OCI-LY7 (cell line): ENCODE measurements around the gene WRAP73. TPM values are rescaled to one million over a fixed set of nuclear protein-coding genes. Genes with fewer than 3 reads are reported as not detected.

ENCODE experiments used
- BruUV-seq: library from RNA; stranded (reverse); fragments of 400-500 nt; replicated peaks from 2 replicates; lab custom pipeline; 2021; lab: Mats Ljungman, UMichigan
- CTCF ChIA-PET: fragments of 300-600 bp; sonication (Branson Sonifier 250); formaldehyde crosslinking; loops from one replicate; lab custom pipeline; 2022; ENCODE audit warnings: antibody characterized with exemption; ENCODE audit not compliant: unreplicated experiment; lab: Charles Lee
- POLR2A ChIA-PET: fragments of 300-600 bp; sonication (Branson Sonifier 250); formaldehyde crosslinking; loops from one replicate; lab custom pipeline; 2022; ENCODE audit warnings: antibody characterized with exemption; lab: Charles Lee
- DNase-seq: peaks from one replicate; pipeline ENCODE4 v3.0.0-alpha.2; 2015; ENCODE audit warnings: low spot score
- H2AFZ ChIP-seq: fragments of 200-600 bp; sonication (generic), shearing (Covaris generic); 2 replicates; pipeline ENCODE4 v1.6.1; 2014; ENCODE audit warnings: mild to moderate bottlenecking, antibody characterized with exemption, low read length, moderate library complexity
- H3K27ac ChIP-seq: fragments of 200-600 bp; sonication (generic); 2 replicates; pipeline ENCODE4 v1.5.1; 2014; ENCODE audit warnings: mixed run types, low read depth, mild to moderate bottlenecking, moderate library complexity, low read length, inconsistent platforms; ENCODE audit not compliant: poor library complexity, severe bottlenecking
- H3K36me3 ChIP-seq: fragments of 200-600 bp; sonication (generic); 2 replicates; pipeline ENCODE4 v1.6.1; 2014; ENCODE audit warnings: mild to moderate bottlenecking, antibody characterized with exemption, low read length, moderate library complexity, mixed read lengths; ENCODE audit not compliant: insufficient read depth
- H3K4me1 ChIP-seq: fragments of 200-600 bp; sonication (generic); 2 replicates; pipeline ENCODE4 v1.5.1; 2014; ENCODE audit warnings: mild to moderate bottlenecking, low read length; ENCODE audit not compliant: insufficient read depth, poor library complexity, severe bottlenecking
- H3K4me2 ChIP-seq: fragments of 200-600 bp; sonication (generic); 2 replicates; pipeline ENCODE4 v1.6.1; 2014; ENCODE audit warnings: mild to moderate bottlenecking, low read length
- H3K4me3 ChIP-seq: fragments of 200-600 bp; sonication (generic); 2 replicates; pipeline ENCODE4 v1.5.1; 2014; ENCODE audit warnings: mild to moderate bottlenecking, low read depth, low read length; ENCODE audit not compliant: poor library complexity, severe bottlenecking
- H3K79me2 ChIP-seq: fragments of 200-600 bp; sonication (generic); 2 replicates; pipeline ENCODE4 v1.6.1; 2016; ENCODE audit warnings: low read depth, mild to moderate bottlenecking, low read length, moderate library complexity, mixed read lengths; ENCODE audit not compliant: insufficient read depth
- H3K9me2 ChIP-seq: fragments of 200-600 bp; sonication (generic); 2 replicates; pipeline ENCODE4 v1.6.1; 2016; ENCODE audit warnings: mild to moderate bottlenecking, low read length, mixed read lengths; ENCODE audit not compliant: insufficient read depth
- H3K9me3 ChIP-seq: fragments of 200-600 bp; sonication (generic); 2 replicates; pipeline ENCODE4 v1.6.1; 2014; ENCODE audit warnings: mild to moderate bottlenecking, mixed run types, low read length, mixed read lengths
- H4K20me1 ChIP-seq: fragments of 200-600 bp; sonication (generic); 2 replicates; pipeline ENCODE4 v1.6.1; 2014; ENCODE audit warnings: mild to moderate bottlenecking, antibody characterized with exemption, low read length, moderate library complexity, mixed read lengths; ENCODE audit not compliant: insufficient read depth
- EZH2phosphoT487 ChIP-seq: fragments of 200-600 bp; sonication (generic); IDR thresholded peaks from 2 replicates; pipeline ENCODE4 v1.6.1; 2018; ENCODE audit warnings: low read depth, borderline replicate concordance, mild to moderate bottlenecking, mixed run types, antibody characterized with exemption, low read length, moderate library complexity, mixed read lengths
- intact Hi-C: fragments of 100-400 bp; cut with micrococcal nuclease; formaldehyde crosslinking; loops from one replicate; pipeline ENCODE4 v1.10.0; 2022; ENCODE audit not compliant: unreplicated experiment
- total RNA-seq, 2 experiments: library from RNA; depleted of rRNA in 1 of 2; stranded (reverse); fragments of >200 nt in 1 of 2; shearing (Covaris generic) in 1 of 2; gene quantifications; 2 replicates each; pipeline ENCODE4 v1.2.3, GENCODE V29; 2014 to 2022
- TF ChIP-seq, protein P1 (sequence below): fragments of 200-600 bp; sonication (generic); conservative IDR thresholded peaks from 2 replicates; pipeline ENCODE4 v1.5.1; 2014; ENCODE audit warnings: mild to moderate bottlenecking, antibody characterized with exemption, low read length, moderate library complexity, mixed read lengths

The WRAP73 gene
- total RNA-seq, 2 experiments from 2014 or later, result 34.7 to 40.0 TPM

DNA sequence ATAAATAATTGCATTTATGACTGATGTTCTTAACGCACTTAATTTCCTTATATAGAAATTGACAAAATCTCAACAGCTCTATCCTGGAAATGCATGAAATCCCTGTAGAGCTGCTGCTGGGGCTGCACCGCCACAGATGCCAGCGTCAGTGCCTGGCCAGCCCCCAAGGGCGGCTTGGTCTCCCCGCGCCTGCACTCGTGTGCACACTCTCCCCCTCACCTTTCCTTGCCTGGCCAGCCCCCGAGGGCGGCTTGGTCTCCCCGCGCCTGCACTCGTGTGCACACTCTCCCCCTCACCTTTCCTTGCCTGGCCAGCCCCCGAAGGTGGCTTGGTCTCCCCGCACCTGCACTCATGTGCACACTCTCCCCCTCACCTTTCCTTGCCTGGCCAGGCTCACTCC is 13.8 kb downstream of the WRAP73 start:
- peaks cover 46% of the 10 kb centered on the region for H3K36me3 ChIP-seq

DNA sequence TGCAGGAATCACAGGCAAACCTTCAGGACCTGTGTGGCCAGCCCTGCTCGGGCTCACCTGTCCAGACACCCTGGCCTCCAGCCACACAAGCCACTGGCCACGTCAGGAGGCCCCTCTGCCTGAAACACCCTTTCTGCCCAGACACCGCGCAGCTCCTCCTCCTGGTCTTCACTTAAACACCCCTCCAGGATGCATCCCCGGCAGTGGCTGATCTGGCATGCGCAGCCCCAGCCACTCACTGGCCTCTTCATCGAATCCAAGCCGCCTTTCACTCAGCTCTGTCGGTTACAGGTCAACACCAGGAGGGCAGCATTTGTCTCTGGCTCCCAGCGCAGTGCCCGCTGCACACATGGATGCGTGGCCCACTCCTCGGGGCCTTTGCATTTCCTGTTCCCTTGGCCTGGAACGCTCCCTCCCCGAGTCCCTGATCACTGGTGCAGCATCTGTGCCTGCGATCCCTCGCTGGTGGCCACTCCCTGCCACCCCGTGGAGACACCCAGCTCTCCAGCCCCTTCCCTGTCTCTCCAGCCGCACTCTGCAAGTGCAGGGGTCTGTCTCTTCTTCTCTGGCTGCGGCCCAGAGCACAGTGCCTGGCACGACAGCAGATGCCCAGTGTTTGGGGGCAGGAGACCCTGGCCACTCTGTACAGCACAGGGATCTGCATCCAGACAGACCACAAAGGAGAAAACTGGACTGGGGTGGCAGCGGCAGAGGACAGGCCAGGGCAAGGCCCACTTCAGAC is 15.7 kb downstream of the WRAP73 start:
- ChIA-PET CTCF (no interaction called here), POLR2A (no interaction called here)
- Histone ChIP-seq H3K9me2 (no peaks in the 10 kb centered on the region), H3K4me1 (no peaks in the 10 kb centered on the region), H4K20me1 (no peaks in the 10 kb centered on the region), H3K36me3 (peaks cover 49% of the 10 kb centered on the region), H2AFZ (no peak overlapping the region), H3K4me3 (no peak overlapping the region), H3K27ac (no peak overlapping the region), H3K9me3 (no peaks in the 10 kb centered on the region), H3K4me2 (no peak overlapping the region), H3K79me2 (no peaks in the 10 kb centered on the region)
- intact Hi-C loops, result no loop called here
- DNase-seq, result no peak
- no peak for TF ChIP-seq EZH2phosphoT487
- TF ChIP-seq, protein P1, sequence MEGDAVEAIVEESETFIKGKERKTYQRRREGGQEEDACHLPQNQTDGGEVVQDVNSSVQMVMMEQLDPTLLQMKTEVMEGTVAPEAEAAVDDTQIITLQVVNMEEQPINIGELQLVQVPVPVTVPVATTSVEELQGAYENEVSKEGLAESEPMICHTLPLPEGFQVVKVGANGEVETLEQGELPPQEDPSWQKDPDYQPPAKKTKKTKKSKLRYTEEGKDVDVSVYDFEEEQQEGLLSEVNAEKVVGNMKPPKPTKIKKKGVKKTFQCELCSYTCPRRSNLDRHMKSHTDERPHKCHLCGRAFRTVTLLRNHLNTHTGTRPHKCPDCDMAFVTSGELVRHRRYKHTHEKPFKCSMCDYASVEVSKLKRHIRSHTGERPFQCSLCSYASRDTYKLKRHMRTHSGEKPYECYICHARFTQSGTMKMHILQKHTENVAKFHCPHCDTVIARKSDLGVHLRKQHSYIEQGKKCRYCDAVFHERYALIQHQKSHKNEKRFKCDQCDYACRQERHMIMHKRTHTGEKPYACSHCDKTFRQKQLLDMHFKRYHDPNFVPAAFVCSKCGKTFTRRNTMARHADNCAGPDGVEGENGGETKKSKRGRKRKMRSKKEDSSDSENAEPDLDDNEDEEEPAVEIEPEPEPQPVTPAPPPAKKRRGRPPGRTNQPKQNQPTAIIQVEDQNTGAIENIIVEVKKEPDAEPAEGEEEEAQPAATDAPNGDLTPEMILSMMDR, result no peak
- no TSS peak for BruUV-seq

More for the DNA sequence above, 13.8 kb downstream of the WRAP73 start:
- intact Hi-C loops, result no loop called here
- no peaks in the 10 kb centered on the region for H3K9me3 ChIP-seq
- no peak for TF ChIP-seq EZH2phosphoT487
- TF ChIP-seq, protein P1, result no peak
- CTCF ChIA-PET, result no interaction called here
- BruUV-seq, result no TSS peak
- H3K27ac ChIP-seq, result no peak overlapping the region
- no peaks in the 10 kb centered on the region for H3K79me2 ChIP-seq
- no peak for DNase-seq
- no peaks in the 10 kb centered on the region for H3K9me2 ChIP-seq
- POLR2A ChIA-PET, result interaction anchor here (0.9 kb wide), 1 partner anchor 18 kb away, joined by 3 read pairs; no protein-coding TSS in a partner anchor
- no peak overlapping the region for H2AFZ ChIP-seq
- H3K4me2 ChIP-seq, result no peak overlapping the region
- H3K4me1 ChIP-seq, result no peaks in the 10 kb centered on the region
- H3K4me3 ChIP-seq, result no peak overlapping the region
- H4K20me1 ChIP-seq, result no peaks in the 10 kb centered on the region

DNA sequence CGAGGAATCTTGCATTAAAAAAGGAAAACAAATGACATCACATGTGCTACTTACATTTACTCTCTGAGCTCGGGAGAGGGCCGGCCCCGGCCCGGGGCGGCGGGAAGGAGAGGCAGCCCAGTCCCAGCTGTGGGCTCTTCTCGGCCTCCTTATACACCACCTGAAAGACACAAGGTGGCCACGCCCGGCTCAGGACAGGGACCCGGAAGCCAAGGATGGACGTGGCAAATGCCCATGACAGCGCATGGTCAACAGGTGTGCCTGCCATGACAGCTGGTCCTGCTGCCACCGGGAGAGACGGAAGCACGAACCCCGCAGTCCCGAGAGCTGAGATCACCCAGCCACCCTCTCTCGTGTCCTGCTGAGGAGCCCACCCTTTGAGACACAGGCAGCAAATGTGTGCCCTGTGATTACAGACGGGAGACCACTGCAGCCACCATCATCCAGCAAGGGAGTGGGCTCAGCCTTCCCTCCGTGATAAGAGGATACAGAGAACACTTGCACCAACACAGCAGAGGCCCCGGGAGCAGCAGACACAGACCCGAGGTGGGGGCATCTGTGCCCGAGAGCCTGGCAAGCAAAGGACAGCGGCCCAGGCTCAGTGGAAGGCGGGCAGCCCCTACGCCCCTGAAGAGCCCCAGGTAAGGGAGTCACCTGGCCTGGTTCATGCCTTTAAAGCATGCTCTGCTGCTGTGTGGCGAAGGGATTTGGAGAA is 16.4 kb downstream of the WRAP73 start:
- H3K9me3 ChIP-seq, result no peaks in the 10 kb centered on the region
- no peaks in the 10 kb centered on the region for H4K20me1 ChIP-seq
- intact Hi-C loops, result no loop called here
- BruUV-seq, result no TSS peak
- POLR2A ChIA-PET, result no interaction called here
- TF ChIP-seq, protein P1, result no peak
- TF ChIP-seq EZH2phosphoT487, result no peak
- H3K36me3 ChIP-seq, result peaks cover 55% of the 10 kb centered on the region
- no peaks in the 10 kb centered on the region for H3K4me1 ChIP-seq
- no peak overlapping the region for H3K27ac ChIP-seq
- H3K79me2 ChIP-seq, result no peaks in the 10 kb centered on the region
- CTCF ChIA-PET, result no interaction called here
- H3K4me2 ChIP-seq, result no peak overlapping the region
- no peaks in the 10 kb centered on the region for H3K9me2 ChIP-seq
- H2AFZ ChIP-seq, result no peak overlapping the region
- no peak for DNase-seq
- H3K4me3 ChIP-seq, result no peak overlapping the region
